Thymus (tissue), 11 donors: ENCODE results near the gene CEACAM5. TPM values are rescaled to one million over a fixed set of nuclear protein-coding genes. Genes with fewer than 3 reads are reported as not detected.
"Not testable (repeated sequence)": the region's sequence is repeated elsewhere in the genome, so short reads cannot be mapped to it uniquely, and the experiment has no call there.

Source experiments
- DNase-seq, 9 donors: peaks; one replicate each; pipeline ENCODE4 v3.0.0-alpha.2; 2013; ENCODE audit warnings: low spot score in 9 of 9, low read depth in 6 of 9, missing footprints in 1 of 9
- H3K27ac ChIP-seq, 2 donors: one replicate each; pipeline ENCODE4 v1.5.1; 2013; ENCODE audit warnings: control low read depth in 1 of 2, low read depth in 1 of 2, low read length in 1 of 2, mild to moderate bottlenecking in 1 of 2, moderate library complexity in 1 of 2
- H3K27me3 ChIP-seq, 2 donors: one replicate each; pipeline ENCODE4 v1.5.1; 2013; ENCODE audit warnings: low read length in 1 of 2; ENCODE audit not compliant: control insufficient read depth in 2 of 2, insufficient read depth in 1 of 2
- H3K36me3 ChIP-seq, 2 donors: one replicate each; pipeline ENCODE4 v1.5.1; 2013; ENCODE audit warnings: low read length in 1 of 2, mild to moderate bottlenecking in 1 of 2, moderate library complexity in 1 of 2; ENCODE audit not compliant: control insufficient read depth in 2 of 2, insufficient read depth in 2 of 2
- H3K4me1 ChIP-seq, 2 donors: one replicate each; pipeline ENCODE4 v1.5.1; 2013; ENCODE audit warnings: low read length in 2 of 2; ENCODE audit not compliant: control insufficient read depth in 2 of 2, insufficient read depth in 2 of 2
- H3K4me3 ChIP-seq, 2 donors: one replicate each; pipeline ENCODE4 v1.5.1; 2013; ENCODE audit warnings: low read length in 2 of 2, control low read depth in 1 of 2, mild to moderate bottlenecking in 1 of 2
- H3K9me3 ChIP-seq, 2 donors: one replicate each; pipeline ENCODE4 v1.5.1; 2013; ENCODE audit warnings: low read length in 1 of 2, mild to moderate bottlenecking in 1 of 2; ENCODE audit not compliant: control insufficient read depth in 2 of 2, insufficient read depth in 1 of 2
- WGBS: extraction: QIAGEN DNeasy Blood & Tissue Kit; methylation state at CpG from one replicate; pipeline ENCODE4 v1.1.7; 2013; 5-methylcytosine and 5-hydroxymethylcytosine counted together
- polyA plus RNA-seq: library from polyadenylated mRNA; stranded (reverse); fragments of 200-250 nt; gene quantifications from one replicate; pipeline ENCODE4 v1.2.3, GENCODE V29; 2013
- total RNA-seq: library from RNA; stranded (reverse); fragments of 120-200 nt; gene quantifications from one replicate; pipeline ENCODE4 v1.2.4, GENCODE V29; 2013
- donor health status: healthy.

Gene CEACAM5
- total and polyA plus RNA-seq, 2 donors, result 0.09 to 1.9 TPM

DNA sequence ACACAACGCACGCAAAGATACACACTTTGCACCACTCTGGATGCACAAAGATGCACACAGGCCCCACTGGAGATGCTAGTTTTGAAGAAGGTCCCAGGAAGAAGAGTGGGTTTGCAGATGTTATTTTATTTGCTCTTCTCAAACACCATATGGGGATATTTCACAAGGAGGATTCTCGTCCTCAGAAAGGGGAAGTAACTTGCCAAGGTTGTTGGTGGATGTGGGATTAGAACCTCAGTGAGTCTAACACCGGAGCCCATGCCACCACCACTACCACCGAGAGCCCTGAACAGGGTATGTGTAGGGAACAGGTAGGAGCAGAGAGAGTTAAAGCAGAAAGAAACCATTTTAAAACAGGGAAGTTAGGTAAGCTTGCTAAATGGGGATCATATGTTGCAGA lies 37.3 kb downstream of the CEACAM5 start:
- no peak for DNase-seq
- no peaks in the 10 kb centered on the region for H3K4me1 ChIP-seq
- no peak overlapping the region for H3K4me3 ChIP-seq
- H3K27ac ChIP-seq, result no peak overlapping the region
- H3K36me3 ChIP-seq, result no peaks in the 10 kb centered on the region
- 26% methylated on average over 5 of the region's 5 CpGs for WGBS
- no peaks in the 10 kb centered on the region for H3K9me3 ChIP-seq
- peaks cover 3 to 14% of the 10 kb centered on the region in 2 donors for H3K27me3 ChIP-seq

GRCh38 chr19:41746593-41747227 lies 38.3 kb downstream of the CEACAM5 start:
- Histone ChIP-seq H3K36me3 (no peaks in the 10 kb centered on the region), H3K27me3 (peaks cover 3 to 14% of the 10 kb centered on the region in 2 donors), H3K4me3 (no peak overlapping the region), H3K4me1 (no peaks in the 10 kb centered on the region), H3K9me3 (no peaks in the 10 kb centered on the region), H3K27ac (no peak overlapping the region)
- 21% methylated on average over 11 of the region's 11 CpGs for WGBS
- DNase-seq, result peak in 5 of 9 donors; percentile 5 to 41 (median 12)

- H3K27me3 ChIP-seq, result peaks cover 3 to 14% of the 10 kb centered on the region in 2 donors
- H3K36me3 ChIP-seq, result no peaks in the 10 kb centered on the region
- H3K4me3 ChIP-seq, result no peak overlapping the region
- H3K9me3 ChIP-seq, result no peaks in the 10 kb centered on the region
- DNase-seq, result no peak
- no peaks in the 10 kb centered on the region for H3K4me1 ChIP-seq
- no peak overlapping the region for H3K27ac ChIP-seq
- 87% methylated on average over 3 of the region's 3 CpGs for WGBS
These were observed 39.6 kb downstream of the CEACAM5 start for GRCh38 chr19:41748012-41748411.

DNA sequence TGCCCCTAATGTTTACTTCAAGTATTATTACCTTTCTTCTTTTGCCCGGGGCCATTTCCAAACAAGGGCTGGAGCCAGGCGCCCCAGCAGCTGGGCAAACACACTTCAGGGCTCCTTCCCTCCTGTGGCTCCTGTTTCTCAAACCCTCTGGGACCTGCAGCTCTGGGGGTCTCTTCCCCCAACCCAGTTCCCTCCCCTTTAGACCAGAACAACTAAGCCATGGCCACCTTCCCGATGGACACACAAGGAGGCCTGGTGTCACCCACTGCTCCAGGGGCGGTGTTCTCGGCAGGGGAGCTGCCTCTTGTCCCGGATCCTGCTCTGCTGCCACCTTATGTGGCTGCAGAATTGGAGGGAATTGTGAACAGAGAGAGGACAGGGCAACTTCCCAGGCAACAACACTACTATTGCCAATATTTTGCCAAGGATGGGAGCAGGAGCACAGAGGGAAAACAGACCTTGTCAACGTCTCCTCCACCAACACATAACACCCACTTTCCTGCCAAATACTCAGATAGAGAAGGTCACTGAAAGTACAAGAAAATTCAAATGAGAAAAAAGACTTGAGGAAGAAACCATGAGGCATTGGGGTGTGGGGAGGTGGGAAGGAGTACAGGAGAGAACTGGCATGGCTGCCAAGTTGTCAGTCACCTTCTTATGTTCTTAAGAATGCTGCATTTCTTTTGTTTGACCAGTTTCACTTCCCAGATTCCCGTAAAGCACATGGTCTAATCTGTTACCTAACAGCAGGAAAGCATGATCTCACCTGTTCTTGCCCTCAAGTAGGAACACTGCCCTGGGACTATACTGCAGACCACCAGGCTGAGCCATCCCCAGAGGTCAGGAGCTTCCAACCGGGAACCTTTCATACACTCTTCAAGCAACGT lies 42.1 kb downstream of the CEACAM5 start:
- 94% methylated on average over 7 of the region's 10 CpGs for WGBS
- not testable (repeated sequence) for H3K4me1 ChIP-seq, H3K27ac ChIP-seq, H3K4me3 ChIP-seq, H3K9me3 ChIP-seq, H3K36me3 ChIP-seq
- H3K27me3 ChIP-seq, result peaks cover 2 to 17% of the 10 kb centered on the region in 2 donors
- peak in 1 of 9 donors; percentile 4 for DNase-seq

DNA sequence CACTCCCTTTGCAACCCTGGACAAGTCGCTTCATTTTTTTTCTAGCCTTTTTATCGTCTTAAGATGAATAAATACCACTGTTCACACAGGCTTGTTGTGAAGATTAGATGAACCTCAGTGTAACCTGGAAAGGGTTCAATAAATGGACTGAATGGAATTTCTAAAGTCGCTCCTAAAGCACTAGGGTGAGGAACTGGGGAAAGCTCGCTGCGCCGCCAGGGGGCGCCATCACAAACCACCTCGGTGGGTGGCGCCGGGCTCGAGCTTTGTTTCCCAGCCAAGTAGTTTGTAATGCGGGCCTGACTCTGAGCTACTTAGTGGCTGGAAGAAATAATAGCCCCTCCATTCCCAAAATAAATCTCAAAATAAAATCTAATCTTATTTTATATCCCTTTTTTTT lies 44.7 kb downstream of the CEACAM5 start:
- H3K27me3 ChIP-seq, result peaks cover 0 to 7% of the 10 kb centered on the region in 2 donors
- WGBS, result 16% methylated on average over 12 of the region's 12 CpGs
- no peaks in the 10 kb centered on the region for H3K36me3 ChIP-seq
- H3K9me3 ChIP-seq, result no peaks in the 10 kb centered on the region
- peak in 7 of 9 donors; percentile 8 to 62 (median 31) for DNase-seq
- H3K4me1 ChIP-seq, result no peaks in the 10 kb centered on the region
- no peak overlapping the region for H3K4me3 ChIP-seq
- no peak overlapping the region for H3K27ac ChIP-seq

DNA sequence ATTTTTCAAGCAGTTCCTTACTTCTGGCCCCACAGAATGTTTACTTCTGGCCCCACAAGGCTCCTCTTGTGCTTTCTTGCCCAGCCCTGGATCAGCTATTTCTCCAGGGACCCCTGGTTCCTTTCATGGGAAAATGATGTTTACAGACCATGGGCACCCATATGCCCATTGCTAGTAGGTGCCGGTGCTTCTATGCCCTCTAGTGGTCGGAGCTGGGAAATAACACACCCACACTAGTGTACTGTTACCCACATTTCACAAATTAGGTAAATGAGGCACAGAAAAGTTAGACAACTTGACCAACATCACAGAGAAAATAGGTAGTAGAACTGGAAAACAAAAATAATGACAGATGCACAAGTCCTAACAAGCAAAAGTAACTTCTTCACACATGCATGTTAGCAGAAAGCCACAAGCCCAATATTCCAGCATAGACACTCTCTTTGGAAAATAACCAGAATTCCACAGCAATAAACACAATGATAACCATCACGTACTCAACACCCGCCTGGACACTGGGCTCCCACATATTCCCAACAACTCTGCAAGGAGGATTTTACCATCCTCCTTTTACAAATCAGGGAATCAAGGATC lies 45.6 kb downstream of the CEACAM5 start:
- peaks cover 0 to 10% of the 10 kb centered on the region in 2 donors for H3K27me3 ChIP-seq
- no peaks in the 10 kb centered on the region for H3K4me1 ChIP-seq
- H3K27ac ChIP-seq, result no peak overlapping the region
- no peaks in the 10 kb centered on the region for H3K9me3 ChIP-seq
- peak in 6 of 9 donors; percentile 8 to 55 (median 28) for DNase-seq
- 45% methylated on average over 4 of the region's 4 CpGs for WGBS
- H3K4me3 ChIP-seq, result no peak overlapping the region
- H3K36me3 ChIP-seq, result no peaks in the 10 kb centered on the region

DNA sequence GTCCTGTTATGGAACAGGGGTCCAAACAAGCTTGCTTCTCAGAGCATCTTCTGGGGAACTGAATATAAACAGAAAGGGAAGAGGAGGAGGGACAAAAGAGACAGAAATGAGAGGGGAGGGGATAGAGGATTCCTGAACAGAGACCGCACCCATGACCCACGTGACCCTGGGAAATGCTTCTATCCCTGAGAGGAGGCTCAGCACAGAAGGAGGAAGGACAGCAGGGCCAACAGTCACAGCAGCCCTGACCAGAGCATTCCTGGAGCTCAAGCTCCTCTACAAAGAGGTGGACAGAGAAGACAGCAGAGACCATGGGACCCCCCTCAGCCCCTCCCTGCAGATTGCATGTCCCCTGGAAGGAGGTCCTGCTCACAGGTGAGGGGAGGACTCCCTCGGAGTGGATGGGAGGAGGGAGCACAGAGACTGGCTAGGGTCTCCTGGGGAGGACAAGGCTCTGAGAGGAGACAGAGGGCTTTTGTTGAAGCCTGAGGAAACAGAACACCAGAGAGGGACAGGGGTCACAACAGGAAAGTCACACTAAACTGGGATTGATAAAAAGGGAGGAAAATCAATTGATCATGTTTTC lies 47.0 kb downstream of the CEACAM5 start, which contains the start of gene CEACAM6:
CEACAM6 (plus strand) TSS at position 203 of the 586 bp plus-strand sequence; CDS start at position 312, 109 bp downstream.
- Histone ChIP-seq H3K4me1 (no peaks in the 10 kb centered on the region), H3K4me3 (no peak within 1 kb of the TSS), H3K36me3 (no peaks in the 10 kb centered on the region), H3K27ac (no peak within 1 kb of the TSS), H3K9me3 (no peaks in the 10 kb centered on the region), H3K27me3 (peaks cover 0 to 13% of the 10 kb centered on the region in 2 donors)
- WGBS, result 95% methylated on average over 3 of the region's 3 CpGs
- DNase-seq, result no peak

- H3K4me1 ChIP-seq, result no peaks in the 10 kb centered on the region
- WGBS, result 95% methylated on average over 9 of the region's 9 CpGs
- no peaks in the 10 kb centered on the region for H3K9me3 ChIP-seq
- no peaks in the 10 kb centered on the region for H3K36me3 ChIP-seq
- no peak overlapping the region for H3K27ac ChIP-seq
- peaks cover 0 to 26% of the 10 kb centered on the region in 2 donors for H3K27me3 ChIP-seq
- H3K4me3 ChIP-seq, result no peak overlapping the region
- DNase-seq, result no peak
These were observed 50.4 kb downstream of the CEACAM5 start for GRCh38 chr19:41758846-41759245.
